ENCODE results near the gene SCG3. TPM values are rescaled to one million over a fixed set of nuclear protein-coding genes. Genes with fewer than 3 reads are reported as not detected.

Gene SCG3
- total RNA-seq, 2 experiments from 2014 or later = not detected

DNA sequence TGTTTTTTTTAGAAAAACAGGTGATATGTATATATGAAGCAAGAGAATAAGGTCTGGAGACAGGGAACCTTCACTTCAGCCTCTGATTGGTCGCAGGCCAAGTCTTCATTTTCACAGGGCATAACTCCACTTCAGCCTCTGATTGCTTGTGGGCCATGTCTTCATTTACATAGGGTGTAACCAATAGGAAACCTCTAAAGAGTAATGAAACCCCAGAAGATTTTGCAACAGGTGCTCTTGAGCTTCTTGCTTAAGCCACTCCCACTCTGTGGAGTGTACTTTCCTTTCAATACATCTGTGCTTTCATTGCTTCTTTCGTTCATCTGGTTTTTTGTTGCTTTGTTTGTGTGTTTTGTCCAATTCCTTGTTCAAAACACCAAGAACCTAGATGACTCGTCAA is 22.6 kb upstream of the SCG3 start:
- ATAC-seq = no peak
- ChIA-PET POLR2A (no interaction called here), CTCF (interaction anchor here (1.3 to 5.5 kb wide), 2 partner anchors 9 to 117 kb away, joined by 7 to 29 read pairs; no protein-coding TSS in a partner anchor)
- Mint-ChIP-seq H3K36me3 (ENCODE audit: low read depth) (no peaks in the 10 kb centered on the region), H3K27ac (no peak overlapping the region), H3K9me3 (ENCODE audit: insufficient read depth) (no peaks in the 10 kb centered on the region), H3K4me1 (ENCODE audit: low read depth) (no peaks in the 10 kb centered on the region), H3K27me3 (ENCODE audit: low read depth) (peaks cover 6% of the 10 kb centered on the region), H3K4me3 (no peak overlapping the region)
- no peak for DNase-seq

DNA sequence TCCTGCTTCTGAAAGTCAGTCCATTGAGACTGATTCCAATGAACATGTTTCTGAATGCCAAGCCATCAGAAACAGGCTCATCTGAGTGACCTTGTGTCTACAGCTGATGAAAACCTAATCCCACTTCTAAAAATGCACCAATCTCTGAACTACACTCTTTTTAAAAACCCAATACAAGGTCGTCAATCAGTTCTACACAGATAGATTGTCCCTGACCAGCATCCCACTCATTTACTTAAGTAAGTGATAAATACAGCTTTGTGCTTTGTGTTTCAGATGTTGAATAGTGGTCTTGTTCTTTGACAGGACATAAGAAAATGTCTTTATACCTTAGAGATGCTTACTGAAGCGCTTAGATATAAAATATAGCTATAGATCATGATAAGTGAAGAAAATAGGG is 20.2 kb upstream of the SCG3 start:
- H3K9me3 Mint-ChIP-seq (ENCODE audit: insufficient read depth) = no peaks in the 10 kb centered on the region
- POLR2A ChIA-PET = no interaction called here
- H3K4me3 Mint-ChIP-seq = no peak overlapping the region
- H3K27me3 Mint-ChIP-seq (ENCODE audit: low read depth) = peaks cover 11% of the 10 kb centered on the region
- H3K4me1 Mint-ChIP-seq (ENCODE audit: low read depth) = no peaks in the 10 kb centered on the region
- CTCF ChIA-PET = interaction anchor here (1.3 kb wide), 2 partner anchors 12 to 116 kb away, joined by 3 read pairs; no protein-coding TSS in a partner anchor
- ATAC-seq (no peak), DNase-seq (no peak)
- H3K27ac Mint-ChIP-seq = no peak overlapping the region
- no peaks in the 10 kb centered on the region for H3K36me3 Mint-ChIP-seq (ENCODE audit: low read depth)

DNA sequence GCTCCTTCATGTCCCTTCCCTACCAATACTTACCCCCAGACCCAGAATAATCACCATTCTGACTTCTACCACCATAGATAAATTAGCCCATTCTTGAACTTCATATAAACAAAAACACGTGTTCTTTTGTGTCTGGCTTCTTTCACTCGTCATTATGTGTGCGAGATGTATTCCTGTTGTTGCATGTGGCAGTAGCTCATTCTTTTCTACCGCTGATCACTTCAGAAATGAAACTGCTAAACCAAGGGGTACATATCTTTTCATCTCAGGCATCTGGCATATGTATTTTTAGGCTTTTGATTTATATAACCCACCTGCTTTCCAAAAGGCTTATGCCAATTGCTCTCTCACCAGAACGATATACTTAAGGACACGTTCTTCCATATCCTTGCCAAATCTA is 13.8 kb upstream of the SCG3 start:
- ChIA-PET POLR2A (no interaction called here), CTCF (interaction anchor here (1.1 to 1.9 kb wide), 2 partner anchors 17 to 109 kb away, joined by 3 to 5 read pairs; no protein-coding TSS in a partner anchor)
- Mint-ChIP-seq H3K4me1 (ENCODE audit: low read depth) (no peaks in the 10 kb centered on the region), H3K9me3 (ENCODE audit: insufficient read depth) (no peaks in the 10 kb centered on the region), H3K27me3 (ENCODE audit: low read depth) (peaks cover 19% of the 10 kb centered on the region), H3K36me3 (ENCODE audit: low read depth) (no peaks in the 10 kb centered on the region), H3K27ac (no peak overlapping the region), H3K4me3 (no peak overlapping the region)
- DNase-seq (no peak), ATAC-seq (no peak)

DNA sequence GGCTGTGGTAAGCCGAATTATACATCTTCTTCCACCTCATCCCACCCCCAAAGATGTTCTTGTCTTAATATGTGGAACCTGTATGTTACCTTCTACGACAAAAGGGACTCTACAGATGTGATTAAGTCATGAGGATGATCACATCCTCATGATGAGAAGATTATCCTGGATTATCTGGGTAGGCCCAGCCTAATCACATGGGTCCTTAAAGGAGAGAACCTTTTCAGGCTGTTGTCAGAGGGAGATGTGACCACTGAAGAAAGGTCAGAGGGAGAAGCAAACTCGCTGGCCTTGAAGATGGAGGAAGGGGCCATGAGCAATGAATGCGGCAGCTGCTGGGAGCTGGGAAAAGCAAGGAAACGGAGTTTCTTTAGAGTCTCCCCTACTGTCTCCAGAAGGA is 12.9 kb upstream of the SCG3 start:
- Mint-ChIP-seq H3K27me3 (ENCODE audit: low read depth) (peaks cover 21% of the 10 kb centered on the region), H3K9me3 (ENCODE audit: insufficient read depth) (no peaks in the 10 kb centered on the region), H3K27ac (no peak overlapping the region), H3K36me3 (ENCODE audit: low read depth) (no peaks in the 10 kb centered on the region), H3K4me3 (no peak overlapping the region), H3K4me1 (ENCODE audit: low read depth) (no peaks in the 10 kb centered on the region)
- CTCF ChIA-PET = interaction anchor here (1.3 to 1.9 kb wide), 2 partner anchors 18 to 108 kb away, joined by 4 to 5 read pairs; no protein-coding TSS in a partner anchor
- POLR2A ChIA-PET = no interaction called here
- ATAC-seq (no peak), DNase-seq (no peak)

DNA sequence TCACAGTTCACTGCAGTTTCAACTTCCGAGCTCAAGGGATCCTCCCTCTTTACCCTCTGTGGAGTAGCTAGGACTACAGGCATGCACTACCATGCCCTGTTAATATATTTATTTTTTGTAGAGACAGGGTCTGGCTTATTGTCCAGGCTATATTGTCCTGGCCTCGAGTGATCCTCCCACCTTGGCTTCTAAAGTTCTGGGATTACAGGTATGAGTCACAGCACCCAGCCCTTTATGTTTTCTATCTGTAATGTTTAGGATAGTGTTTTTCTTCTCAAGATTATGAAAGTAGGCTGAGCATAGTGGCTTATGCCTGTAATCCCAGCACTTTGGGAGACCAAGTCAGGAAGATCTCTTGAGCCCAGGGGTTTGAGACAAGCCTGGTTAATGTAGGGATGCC is 11.9 kb upstream of the SCG3 start:
- H3K27me3 Mint-ChIP-seq (ENCODE audit: low read depth) = peaks cover 22% of the 10 kb centered on the region
- no peaks in the 10 kb centered on the region for H3K36me3 Mint-ChIP-seq (ENCODE audit: low read depth)
- no peaks in the 10 kb centered on the region for H3K4me1 Mint-ChIP-seq (ENCODE audit: low read depth)
- POLR2A ChIA-PET = interaction anchor here (0.6 kb wide), 1 partner anchor 14 kb away, joined by 3 read pairs; no protein-coding TSS in a partner anchor
- no peak overlapping the region for H3K27ac Mint-ChIP-seq
- no peak overlapping the region for H3K4me3 Mint-ChIP-seq
- DNase-seq = no peak
- ATAC-seq = no peak
- CTCF ChIA-PET = interaction anchor here (1.3 kb wide), 1 partner anchor 108 kb away, joined by 4 read pairs; no protein-coding TSS in a partner anchor
- no peaks in the 10 kb centered on the region for H3K9me3 Mint-ChIP-seq (ENCODE audit: insufficient read depth)

DNA sequence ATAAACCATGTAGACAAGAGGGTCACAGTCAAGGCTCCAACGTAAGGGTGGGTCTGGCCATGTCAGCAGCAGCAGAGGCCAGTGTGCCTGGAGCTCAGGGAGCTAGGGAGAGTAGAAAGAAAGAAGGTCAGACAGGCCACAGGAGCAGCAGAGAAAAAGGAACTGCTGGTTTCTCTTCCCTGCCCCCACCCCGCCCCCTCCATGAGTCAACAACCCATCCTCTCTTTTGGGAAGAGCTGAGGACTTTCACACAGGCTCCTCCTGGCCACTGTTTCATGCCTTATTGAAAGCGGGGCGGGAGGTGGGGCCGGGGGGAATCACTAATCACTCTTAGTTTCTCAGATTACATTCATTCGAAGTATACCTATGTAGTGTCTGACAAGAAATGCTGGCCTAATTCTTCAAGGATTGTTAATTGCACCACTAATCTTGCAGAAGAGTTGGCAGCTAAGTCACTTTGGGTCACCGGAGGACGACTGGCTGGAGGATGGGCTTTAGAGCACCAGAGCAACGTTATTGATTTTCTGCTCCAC is 9.1 kb upstream of the SCG3 start:
- DNase-seq = no peak
- H3K27me3 Mint-ChIP-seq (ENCODE audit: low read depth) = peaks cover 18% of the 10 kb centered on the region
- no peaks in the 10 kb centered on the region for H3K36me3 Mint-ChIP-seq (ENCODE audit: low read depth)
- no peaks in the 10 kb centered on the region for H3K9me3 Mint-ChIP-seq (ENCODE audit: insufficient read depth)
- no peak overlapping the region for H3K27ac Mint-ChIP-seq
- ChIA-PET CTCF (no interaction called here), POLR2A (no interaction called here)
- no peaks in the 10 kb centered on the region for H3K4me1 Mint-ChIP-seq (ENCODE audit: low read depth)
- no peak overlapping the region for H3K4me3 Mint-ChIP-seq
- no peak for ATAC-seq

DNA sequence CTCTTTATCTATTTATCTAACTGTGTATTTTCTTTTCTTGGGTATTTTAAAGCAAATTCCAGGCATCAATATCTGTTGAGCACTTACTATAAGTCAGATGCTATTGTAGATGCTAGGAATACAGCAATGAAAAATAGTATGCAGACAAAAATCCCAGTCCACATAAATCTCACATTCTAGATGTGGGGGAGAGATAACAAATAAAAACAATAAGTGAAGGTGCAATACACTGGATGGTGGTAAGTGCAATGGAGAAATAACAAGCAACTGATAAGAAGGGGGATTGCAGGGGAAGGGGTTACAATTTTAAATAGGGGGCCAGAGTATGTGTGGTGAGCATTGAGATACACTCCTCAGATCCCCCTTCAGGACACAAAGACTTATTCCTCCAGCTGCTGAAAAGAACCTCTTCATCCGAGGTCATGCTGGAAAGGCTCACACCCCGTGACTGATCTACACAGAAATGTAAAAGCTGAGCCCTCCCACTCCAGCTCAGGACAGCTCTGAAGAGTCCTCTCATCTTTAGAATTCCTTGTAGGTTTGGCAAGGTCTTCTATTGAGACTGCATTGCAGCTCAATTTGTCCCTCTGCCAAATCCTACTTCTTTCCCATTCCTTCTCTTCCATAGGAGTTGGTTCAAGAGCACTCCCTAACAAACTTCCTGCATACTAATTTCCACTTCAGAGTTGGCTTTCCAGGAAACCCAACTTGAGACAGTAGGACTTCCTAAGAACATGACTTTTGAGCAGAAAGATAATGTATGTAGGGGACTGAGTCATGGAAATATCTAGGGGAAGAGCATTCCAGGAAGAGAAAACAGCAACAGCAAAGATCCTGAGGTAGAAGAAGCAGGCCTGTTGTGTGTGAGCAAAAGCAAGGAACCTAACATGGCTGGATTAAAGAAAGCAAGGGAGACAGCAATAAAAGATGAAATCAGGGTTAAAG is 8.1 kb upstream of the SCG3 start:
- H3K9me3 Mint-ChIP-seq (ENCODE audit: insufficient read depth) = no peaks in the 10 kb centered on the region
- no peaks in the 10 kb centered on the region for H3K4me1 Mint-ChIP-seq (ENCODE audit: low read depth)
- POLR2A ChIA-PET = no interaction called here
- DNase-seq = no peak
- H3K27ac Mint-ChIP-seq = no peak overlapping the region
- CTCF ChIA-PET = no interaction called here
- peaks cover 15% of the 10 kb centered on the region for H3K27me3 Mint-ChIP-seq (ENCODE audit: low read depth)
- ATAC-seq = no peak
- no peak overlapping the region for H3K4me3 Mint-ChIP-seq
- H3K36me3 Mint-ChIP-seq (ENCODE audit: low read depth) = no peaks in the 10 kb centered on the region

DNA sequence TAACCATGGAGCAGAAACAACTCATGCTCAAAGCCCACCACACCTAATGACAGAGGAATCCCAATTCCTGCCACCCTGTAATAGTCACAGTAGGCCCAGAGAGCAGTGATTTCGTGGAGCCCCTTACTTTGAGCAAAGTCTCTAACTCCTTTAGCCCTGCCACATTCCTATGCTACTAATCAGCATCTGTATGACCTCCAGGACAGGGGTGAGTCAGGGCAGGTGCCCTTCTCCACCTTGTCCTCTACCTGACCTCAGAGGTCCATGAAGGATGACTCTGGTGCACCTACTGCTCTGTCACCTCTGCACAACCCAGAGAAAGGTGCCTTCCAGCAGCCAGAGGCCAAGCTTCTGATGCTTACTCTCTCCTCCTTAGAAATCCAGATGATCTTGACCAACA is 6.1 kb upstream of the SCG3 start:
- ChIA-PET POLR2A (no interaction called here), CTCF (interaction anchor here (1.5 kb wide), 1 partner anchor 25 kb away, joined by 3 read pairs; no protein-coding TSS in a partner anchor)
- peaks cover 11% of the 10 kb centered on the region for H3K27me3 Mint-ChIP-seq (ENCODE audit: low read depth)
- DNase-seq (no peak), ATAC-seq (no peak)
- no peaks in the 10 kb centered on the region for H3K4me1 Mint-ChIP-seq (ENCODE audit: low read depth)
- H3K27ac Mint-ChIP-seq = no peak overlapping the region
- no peaks in the 10 kb centered on the region for H3K9me3 Mint-ChIP-seq (ENCODE audit: insufficient read depth)
- H3K4me3 Mint-ChIP-seq = no peak overlapping the region
- no peaks in the 10 kb centered on the region for H3K36me3 Mint-ChIP-seq (ENCODE audit: low read depth)

DNA sequence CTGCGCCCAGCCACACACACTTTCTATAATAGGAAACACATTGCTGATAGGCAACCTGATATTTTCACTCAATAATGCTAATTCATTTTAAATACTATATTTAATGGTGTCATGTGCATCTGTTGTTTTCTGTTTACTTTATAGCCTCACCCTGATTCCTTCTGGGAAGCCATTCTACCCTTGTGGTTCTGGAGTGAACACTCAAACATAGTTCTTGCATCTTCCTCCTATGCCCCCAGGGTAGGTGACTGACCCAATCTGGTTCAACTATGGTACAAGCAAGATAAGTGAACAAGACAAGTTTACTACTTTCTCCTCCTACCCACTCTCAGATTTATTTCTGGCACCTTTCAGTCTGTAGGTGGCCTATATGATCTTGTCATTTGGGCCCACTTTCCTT is 4.3 kb upstream of the SCG3 start:
- no peak for ATAC-seq
- Mint-ChIP-seq H3K27ac (no peak overlapping the region), H3K36me3 (ENCODE audit: low read depth) (no peaks in the 10 kb centered on the region), H3K4me3 (no peak overlapping the region), H3K4me1 (ENCODE audit: low read depth) (peaks cover 8% of the 10 kb centered on the region), H3K27me3 (ENCODE audit: low read depth) (peaks cover 18% of the 10 kb centered on the region), H3K9me3 (ENCODE audit: insufficient read depth) (no peaks in the 10 kb centered on the region)
- no peak for DNase-seq
- POLR2A ChIA-PET = no interaction called here
- CTCF ChIA-PET = no interaction called here

DNA sequence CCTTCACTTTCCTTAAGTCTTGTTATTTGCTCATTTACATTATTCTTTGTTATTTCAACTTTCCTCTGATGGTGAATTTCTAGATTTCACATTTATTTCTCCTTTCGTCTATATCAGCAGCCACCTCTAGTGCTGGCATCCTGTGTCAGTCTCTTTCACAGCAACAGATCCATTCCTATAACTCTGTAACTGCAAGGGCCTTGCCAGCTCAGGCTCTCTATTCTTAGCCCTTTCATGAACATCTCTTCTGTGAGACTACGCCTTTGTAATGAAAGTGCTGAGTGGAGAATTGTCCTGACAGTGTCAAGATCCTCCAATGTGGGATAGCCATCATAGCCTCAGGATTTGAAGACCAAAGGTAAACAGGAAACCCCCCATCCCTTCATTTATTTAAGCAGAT is 3.9 kb upstream of the SCG3 start:
- Mint-ChIP-seq H3K4me1 (ENCODE audit: low read depth) (peaks cover 8% of the 10 kb centered on the region), H3K9me3 (ENCODE audit: insufficient read depth) (no peaks in the 10 kb centered on the region), H3K27me3 (ENCODE audit: low read depth) (peaks cover 16% of the 10 kb centered on the region), H3K36me3 (ENCODE audit: low read depth) (no peaks in the 10 kb centered on the region), H3K4me3 (no peak overlapping the region), H3K27ac (no peak overlapping the region)
- ChIA-PET POLR2A (no interaction called here), CTCF (no interaction called here)
- DNase-seq = no peak
- ATAC-seq = no peak

DNA sequence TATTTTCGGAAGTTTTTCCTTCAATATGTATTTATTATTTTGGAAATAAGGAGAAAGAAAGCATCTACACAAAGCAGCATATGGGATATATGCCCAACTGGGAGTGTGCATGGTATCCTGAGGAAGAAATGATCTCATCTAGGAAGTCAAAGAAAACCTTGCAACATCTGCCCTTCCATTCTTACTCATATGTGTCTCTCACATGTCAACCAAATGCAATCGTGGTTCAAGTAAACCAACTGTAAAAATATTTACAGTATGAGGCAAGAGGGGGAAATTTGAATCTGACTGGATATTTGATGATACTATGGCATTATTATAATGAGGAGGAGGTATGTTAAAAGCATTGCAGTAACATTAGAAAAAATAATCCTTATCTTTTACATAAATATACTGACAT is 3.2 kb upstream of the SCG3 start:
- Mint-ChIP-seq H3K27me3 (ENCODE audit: low read depth) (peaks cover 13% of the 10 kb centered on the region), H3K9me3 (ENCODE audit: insufficient read depth) (no peaks in the 10 kb centered on the region), H3K36me3 (ENCODE audit: low read depth) (no peaks in the 10 kb centered on the region), H3K4me3 (no peak overlapping the region), H3K4me1 (ENCODE audit: low read depth) (peaks cover 8% of the 10 kb centered on the region), H3K27ac (no peak overlapping the region)
- ATAC-seq (no peak), DNase-seq (no peak)
- CTCF ChIA-PET = no interaction called here
- POLR2A ChIA-PET = no interaction called here

DNA sequence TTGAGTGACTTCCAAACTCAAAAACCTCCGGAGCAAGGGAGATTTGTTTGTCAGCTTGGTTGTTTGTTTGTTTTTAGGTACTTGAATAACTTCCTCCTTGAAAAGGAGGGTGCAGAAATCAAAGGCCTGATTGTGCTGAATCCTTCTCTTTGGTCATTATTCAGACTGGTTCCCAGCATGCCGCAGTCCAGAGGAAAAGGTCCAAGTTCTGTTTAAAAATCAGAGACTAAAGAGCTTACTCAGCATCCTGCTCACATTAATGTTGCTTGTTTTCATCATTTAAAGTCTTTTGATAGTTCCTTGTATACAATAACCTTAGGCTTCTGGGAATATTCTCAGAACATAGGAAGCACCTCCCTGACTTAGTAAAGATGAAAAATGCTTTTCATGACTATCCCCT is 982 bp upstream of the SCG3 start:
- POLR2A ChIA-PET = no interaction called here
- peaks cover 8% of the 10 kb centered on the region for H3K4me1 Mint-ChIP-seq (ENCODE audit: low read depth)
- CTCF ChIA-PET = interaction anchor here (0.9 to 1.5 kb wide), 3 partner anchors 30 to 96 kb away, joined by 3 to 4 read pairs (median 3); no protein-coding TSS in a partner anchor
- H3K4me3 Mint-ChIP-seq = no peak overlapping the region
- no peak overlapping the region for H3K27ac Mint-ChIP-seq
- DNase-seq (no peak), ATAC-seq (no peak)
- H3K36me3 Mint-ChIP-seq (ENCODE audit: low read depth) = no peaks in the 10 kb centered on the region
- H3K27me3 Mint-ChIP-seq (ENCODE audit: low read depth) = peaks cover 24% of the 10 kb centered on the region
- H3K9me3 Mint-ChIP-seq (ENCODE audit: insufficient read depth) = no peaks in the 10 kb centered on the region

Data from activated CD8-positive, alpha-beta T cell treated with anti-CD3 and anti-CD28 coated beads, Interleukin-2, amount 10 ng/mL, durations not matched to agents 7 days and 5 days (primary cell).